HepG2 (cell line): Measurements from ENCODE around the gene SLC4A11. TPM values are rescaled to one million over a fixed set of nuclear protein-coding genes. Genes with fewer than 3 reads are reported as not detected.

Source experiments
- MED1 ChIP-seq: sonication (generic); formaldehyde crosslinking; IDR thresholded peaks from 2 replicates; pipeline ENCODE4 v1.4.0; 2020; ENCODE audit warnings: missing genetic modification reagents
- NFE2L1 ChIP-seq: sonication (generic); formaldehyde crosslinking; IDR thresholded peaks from 2 replicates; pipeline ENCODE4 v1.4.0; 2020; ENCODE audit warnings: missing genetic modification reagents, mild to moderate bottlenecking, borderline replicate concordance
- ZMYM4 ChIP-seq: sonication (generic); formaldehyde crosslinking; IDR thresholded peaks from 2 replicates; pipeline ENCODE4 v1.8.1; 2023; ENCODE audit warnings: mild to moderate bottlenecking, missing genetic modification reagents
- ZNF496 ChIP-seq: sonication (generic); formaldehyde crosslinking; IDR thresholded peaks from 2 replicates; pipeline ENCODE4 v1.8.1; 2023; ENCODE audit warnings: mild to moderate bottlenecking, moderate library complexity, missing genetic modification reagents; ENCODE audit not compliant: insufficient replicate concordance
- polyA plus RNA-seq, 8 experiments: library from polyadenylated mRNA; depleted of rRNA in 3 of 8; stranded (reverse) in 7 of 8; unstranded in 1 of 8; fragments of >200 nt; fragmentation: Illumina TruSeq in 4 of 8; extraction: Trizol in 4 of 8; gene quantifications; 2 replicates each; pipeline versions ENCODE4 v1.2.1 to v1.2.3, GENCODE V29; 2011 to 2016; ENCODE audit warnings: low read depth in 4 of 8, missing spikeins in 1 of 8, mixed read lengths in 1 of 8; ENCODE audit not compliant: insufficient read depth in 1 of 8
- total RNA-seq, 5 experiments: library from RNA; depleted of rRNA; stranded (reverse); fragments of >200 nt; fragmentation: Illumina TruSeq; extraction: Trizol; gene quantifications; 2 replicates each; pipeline ENCODE4 v1.2.3, GENCODE V29; 2016; ENCODE audit warnings: low read depth in 1 of 5
- TF ChIP-seq, protein P1 (sequence below): IDR thresholded peaks from 2 replicates; pipeline ENCODE4 v1.4.0; 2020; ENCODE audit warnings: mild to moderate bottlenecking, missing genetic modification reagents
- TF ChIP-seq, protein P2 (sequence below): sonication (generic); formaldehyde crosslinking; IDR thresholded peaks from 2 replicates; pipeline ENCODE4 v1.4.0; 2020; ENCODE audit warnings: mild to moderate bottlenecking, missing genetic modification reagents
- TF ChIP-seq, protein P3 (sequence below): fragments of 450-650 bp; IDR thresholded peaks from 2 replicates; pipeline ENCODE4 v1.6.1; 2017; ENCODE audit warnings: mild to moderate bottlenecking
- TF ChIP-seq, protein P4 (sequence below): sonication (generic); formaldehyde crosslinking; IDR thresholded peaks from 2 replicates; pipeline ENCODE4 v1.5.1; 2020; ENCODE audit warnings: mild to moderate bottlenecking, missing genetic modification reagents, moderate library complexity
- TF ChIP-seq, protein P5 (sequence below): IDR thresholded peaks from 2 replicates; pipeline ENCODE4 v1.6.1; 2016; ENCODE audit warnings: mild to moderate bottlenecking

Gene SLC4A11
- total and polyA plus RNA-seq, 2 of the 13 experiments (the other 11 are each of a cell fraction or from before 2014, with no cell fraction given), result 3.9 to 27.0 TPM

DNA sequence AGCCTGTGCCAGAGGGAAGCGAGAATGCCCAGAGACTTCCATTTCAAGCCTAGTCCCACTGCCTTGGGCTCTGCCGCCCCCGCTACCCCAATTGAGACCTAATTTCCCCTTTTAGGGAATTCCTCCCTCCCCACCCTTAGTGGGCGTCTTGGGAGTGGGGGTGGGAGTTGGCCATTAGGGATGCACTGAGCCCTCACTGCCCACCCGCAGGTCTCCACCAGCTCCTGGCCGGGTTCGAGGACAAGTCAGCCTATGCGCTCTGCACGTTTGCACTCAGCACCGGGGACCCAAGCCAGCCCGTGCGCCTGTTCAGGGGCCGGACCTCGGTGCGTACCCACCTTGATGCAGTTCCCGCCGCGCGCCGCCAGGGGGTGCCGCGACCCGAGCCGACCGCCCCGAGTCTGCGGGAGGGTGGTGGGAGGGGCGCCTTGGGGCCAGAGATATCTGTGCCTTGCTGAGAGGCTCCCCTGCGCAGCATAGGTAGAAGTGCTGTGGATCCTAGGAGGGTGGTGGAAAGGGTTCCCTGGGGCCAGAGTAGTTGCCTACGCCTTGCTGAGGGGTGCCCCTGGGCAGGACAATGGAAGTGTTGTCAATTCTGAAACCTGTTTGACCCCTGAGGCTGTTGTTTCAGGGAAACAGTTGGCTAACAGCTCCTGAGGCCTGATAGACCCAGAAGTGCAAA lies 20.5 kb downstream of the SLC4A11 start (continued):
- TF ChIP-seq, protein P1, sequence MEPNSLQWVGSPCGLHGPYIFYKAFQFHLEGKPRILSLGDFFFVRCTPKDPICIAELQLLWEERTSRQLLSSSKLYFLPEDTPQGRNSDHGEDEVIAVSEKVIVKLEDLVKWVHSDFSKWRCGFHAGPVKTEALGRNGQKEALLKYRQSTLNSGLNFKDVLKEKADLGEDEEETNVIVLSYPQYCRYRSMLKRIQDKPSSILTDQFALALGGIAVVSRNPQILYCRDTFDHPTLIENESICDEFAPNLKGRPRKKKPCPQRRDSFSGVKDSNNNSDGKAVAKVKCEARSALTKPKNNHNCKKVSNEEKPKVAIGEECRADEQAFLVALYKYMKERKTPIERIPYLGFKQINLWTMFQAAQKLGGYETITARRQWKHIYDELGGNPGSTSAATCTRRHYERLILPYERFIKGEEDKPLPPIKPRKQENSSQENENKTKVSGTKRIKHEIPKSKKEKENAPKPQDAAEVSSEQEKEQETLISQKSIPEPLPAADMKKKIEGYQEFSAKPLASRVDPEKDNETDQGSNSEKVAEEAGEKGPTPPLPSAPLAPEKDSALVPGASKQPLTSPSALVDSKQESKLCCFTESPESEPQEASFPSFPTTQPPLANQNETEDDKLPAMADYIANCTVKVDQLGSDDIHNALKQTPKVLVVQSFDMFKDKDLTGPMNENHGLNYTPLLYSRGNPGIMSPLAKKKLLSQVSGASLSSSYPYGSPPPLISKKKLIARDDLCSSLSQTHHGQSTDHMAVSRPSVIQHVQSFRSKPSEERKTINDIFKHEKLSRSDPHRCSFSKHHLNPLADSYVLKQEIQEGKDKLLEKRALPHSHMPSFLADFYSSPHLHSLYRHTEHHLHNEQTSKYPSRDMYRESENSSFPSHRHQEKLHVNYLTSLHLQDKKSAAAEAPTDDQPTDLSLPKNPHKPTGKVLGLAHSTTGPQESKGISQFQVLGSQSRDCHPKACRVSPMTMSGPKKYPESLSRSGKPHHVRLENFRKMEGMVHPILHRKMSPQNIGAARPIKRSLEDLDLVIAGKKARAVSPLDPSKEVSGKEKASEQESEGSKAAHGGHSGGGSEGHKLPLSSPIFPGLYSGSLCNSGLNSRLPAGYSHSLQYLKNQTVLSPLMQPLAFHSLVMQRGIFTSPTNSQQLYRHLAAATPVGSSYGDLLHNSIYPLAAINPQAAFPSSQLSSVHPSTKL, result peak; percentile 82
- TF ChIP-seq MED1, result peak; percentile 83
- no peak for TF ChIP-seq NFE2L1
- TF ChIP-seq, protein P2, sequence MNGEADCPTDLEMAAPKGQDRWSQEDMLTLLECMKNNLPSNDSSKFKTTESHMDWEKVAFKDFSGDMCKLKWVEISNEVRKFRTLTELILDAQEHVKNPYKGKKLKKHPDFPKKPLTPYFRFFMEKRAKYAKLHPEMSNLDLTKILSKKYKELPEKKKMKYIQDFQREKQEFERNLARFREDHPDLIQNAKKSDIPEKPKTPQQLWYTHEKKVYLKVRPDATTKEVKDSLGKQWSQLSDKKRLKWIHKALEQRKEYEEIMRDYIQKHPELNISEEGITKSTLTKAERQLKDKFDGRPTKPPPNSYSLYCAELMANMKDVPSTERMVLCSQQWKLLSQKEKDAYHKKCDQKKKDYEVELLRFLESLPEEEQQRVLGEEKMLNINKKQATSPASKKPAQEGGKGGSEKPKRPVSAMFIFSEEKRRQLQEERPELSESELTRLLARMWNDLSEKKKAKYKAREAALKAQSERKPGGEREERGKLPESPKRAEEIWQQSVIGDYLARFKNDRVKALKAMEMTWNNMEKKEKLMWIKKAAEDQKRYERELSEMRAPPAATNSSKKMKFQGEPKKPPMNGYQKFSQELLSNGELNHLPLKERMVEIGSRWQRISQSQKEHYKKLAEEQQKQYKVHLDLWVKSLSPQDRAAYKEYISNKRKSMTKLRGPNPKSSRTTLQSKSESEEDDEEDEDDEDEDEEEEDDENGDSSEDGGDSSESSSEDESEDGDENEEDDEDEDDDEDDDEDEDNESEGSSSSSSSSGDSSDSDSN (CRISPR knock-in tag), result peak; percentile 82
- TF ChIP-seq, protein P3, sequence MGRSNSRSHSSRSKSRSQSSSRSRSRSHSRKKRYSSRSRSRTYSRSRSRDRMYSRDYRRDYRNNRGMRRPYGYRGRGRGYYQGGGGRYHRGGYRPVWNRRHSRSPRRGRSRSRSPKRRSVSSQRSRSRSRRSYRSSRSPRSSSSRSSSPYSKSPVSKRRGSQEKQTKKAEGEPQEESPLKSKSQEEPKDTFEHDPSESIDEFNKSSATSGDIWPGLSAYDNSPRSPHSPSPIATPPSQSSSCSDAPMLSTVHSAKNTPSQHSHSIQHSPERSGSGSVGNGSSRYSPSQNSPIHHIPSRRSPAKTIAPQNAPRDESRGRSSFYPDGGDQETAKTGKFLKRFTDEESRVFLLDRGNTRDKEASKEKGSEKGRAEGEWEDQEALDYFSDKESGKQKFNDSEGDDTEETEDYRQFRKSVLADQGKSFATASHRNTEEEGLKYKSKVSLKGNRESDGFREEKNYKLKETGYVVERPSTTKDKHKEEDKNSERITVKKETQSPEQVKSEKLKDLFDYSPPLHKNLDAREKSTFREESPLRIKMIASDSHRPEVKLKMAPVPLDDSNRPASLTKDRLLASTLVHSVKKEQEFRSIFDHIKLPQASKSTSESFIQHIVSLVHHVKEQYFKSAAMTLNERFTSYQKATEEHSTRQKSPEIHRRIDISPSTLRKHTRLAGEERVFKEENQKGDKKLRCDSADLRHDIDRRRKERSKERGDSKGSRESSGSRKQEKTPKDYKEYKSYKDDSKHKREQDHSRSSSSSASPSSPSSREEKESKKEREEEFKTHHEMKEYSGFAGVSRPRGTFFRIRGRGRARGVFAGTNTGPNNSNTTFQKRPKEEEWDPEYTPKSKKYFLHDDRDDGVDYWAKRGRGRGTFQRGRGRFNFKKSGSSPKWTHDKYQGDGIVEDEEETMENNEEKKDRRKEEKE, result no peak
- TF ChIP-seq ZMYM4 (CRISPR knock-in tag), result peak; percentile 72; the same call in 1 of the 2 replicates
- TF ChIP-seq ZNF496 (CRISPR knock-in tag), result no peak
- TF ChIP-seq, protein P4, sequence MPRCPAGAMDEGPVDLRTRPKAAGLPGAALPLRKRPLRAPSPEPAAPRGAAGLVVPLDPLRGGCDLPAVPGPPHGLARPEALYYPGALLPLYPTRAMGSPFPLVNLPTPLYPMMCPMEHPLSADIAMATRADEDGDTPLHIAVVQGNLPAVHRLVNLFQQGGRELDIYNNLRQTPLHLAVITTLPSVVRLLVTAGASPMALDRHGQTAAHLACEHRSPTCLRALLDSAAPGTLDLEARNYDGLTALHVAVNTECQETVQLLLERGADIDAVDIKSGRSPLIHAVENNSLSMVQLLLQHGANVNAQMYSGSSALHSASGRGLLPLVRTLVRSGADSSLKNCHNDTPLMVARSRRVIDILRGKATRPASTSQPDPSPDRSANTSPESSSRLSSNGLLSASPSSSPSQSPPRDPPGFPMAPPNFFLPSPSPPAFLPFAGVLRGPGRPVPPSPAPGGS, result peak; percentile 77
- TF ChIP-seq, protein P5, sequence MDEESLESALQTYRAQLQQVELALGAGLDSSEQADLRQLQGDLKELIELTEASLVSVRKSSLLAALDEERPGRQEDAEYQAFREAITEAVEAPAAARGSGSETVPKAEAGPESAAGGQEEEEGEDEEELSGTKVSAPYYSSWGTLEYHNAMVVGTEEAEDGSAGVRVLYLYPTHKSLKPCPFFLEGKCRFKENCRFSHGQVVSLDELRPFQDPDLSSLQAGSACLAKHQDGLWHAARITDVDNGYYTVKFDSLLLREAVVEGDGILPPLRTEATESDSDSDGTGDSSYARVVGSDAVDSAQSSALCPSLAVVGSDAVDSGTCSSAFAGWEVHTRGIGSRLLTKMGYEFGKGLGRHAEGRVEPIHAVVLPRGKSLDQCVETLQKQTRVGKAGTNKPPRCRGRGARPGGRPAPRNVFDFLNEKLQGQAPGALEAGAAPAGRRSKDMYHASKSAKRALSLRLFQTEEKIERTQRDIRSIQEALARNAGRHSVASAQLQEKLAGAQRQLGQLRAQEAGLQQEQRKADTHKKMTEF (CRISPR knock-in tag), result peak; percentile 94
